Stimulated activated CD8-positive, alpha-beta memory T cell treated with anti-CD3 and anti-CD28 coated beads, Interleukin-15, amount 100 ng/mL, for 4 hours (primary cell): ENCODE data around the gene ACOT11.
"Not testable (repeated sequence)": the region's sequence is repeated elsewhere in the genome, so short reads cannot be mapped to it uniquely, and the experiment has no call there.

Experiments
- DNase-seq, 2 donors: peaks; one replicate each; pipeline ENCODE4 v3.0.0-alpha.2; 2020; ENCODE audit warnings: low read depth in 2 of 2

Gene ACOT11

GRCh38 chr1:54608566-54609230 lies 60.7 kb downstream of the ACOT11 start:
- DNase-seq, result no peak

- no peak for DNase-seq
Observed at GRCh38 chr1:54609301-54609921, 61.4 kb downstream of the ACOT11 start.

GRCh38 chr1:54610048-54610447 lies 62.0 kb downstream of the ACOT11 start:
- no peak for DNase-seq

- DNase-seq, result no peak
Observed at GRCh38 chr1:54610601-54611580, 62.9 kb downstream of the ACOT11 start.

- no peak for DNase-seq
Observed at GRCh38 chr1:54611621-54612020, 63.6 kb downstream of the ACOT11 start.

GRCh38 chr1:54614024-54614423 lies 66.0 kb downstream of the ACOT11 start:
- no peak for DNase-seq

- DNase-seq, result no peak
Observed at GRCh38 chr1:54614563-54614962, 66.5 kb downstream of the ACOT11 start.

- DNase-seq, result no peak
Observed at GRCh38 chr1:54615531-54616279, 67.7 kb downstream of the ACOT11 start.

- DNase-seq, result no peak
Observed at GRCh38 chr1:54619749-54620148, 71.7 kb downstream of the ACOT11 start.

GRCh38 chr1:54623216-54624007 lies 75.4 kb downstream of the ACOT11 start, which contains the start of gene FAM151A:
TSS of gene FAM151A (minus strand) at chr1:54623525. CDS start at chr1:54623395, 130 bp downstream.
- DNase-seq, result no peak

- DNase-seq, result no peak
Observed at GRCh38 chr1:54624466-54625464, 76.7 kb downstream of the ACOT11 start.

GRCh38 chr1:54627196-54627595 lies 79.2 kb downstream of the ACOT11 start:
- no peak for DNase-seq

GRCh38 chr1:54635804-54636203 lies 87.8 kb downstream of the ACOT11 start:
- DNase-seq, result not testable (repeated sequence)

- not testable (repeated sequence) for DNase-seq
Observed at GRCh38 chr1:54636461-54637446, 88.7 kb downstream of the ACOT11 start.

- no peak for DNase-seq
Observed at GRCh38 chr1:54640361-54640760, 92.3 kb downstream of the ACOT11 start.

- DNase-seq, result no peak
Observed at GRCh38 chr1:54640863-54641836, 93.1 kb downstream of the ACOT11 start, which contains the start of gene MROH7. TSS of gene MROH7 (plus strand) at chr1:54641786. CDS start at chr1:54652927, 11,141 bp downstream.

GRCh38 chr1:54643736-54644135 lies 95.7 kb downstream of the ACOT11 start:
- no peak for DNase-seq
